ENCODE data around the gene PRPH2. TPM values are rescaled to one million over a fixed set of nuclear protein-coding genes. Genes with fewer than 3 reads are reported as not detected.

Gene PRPH2
- polyA plus RNA-seq, 4 donors, result 0.92 to 1.1 TPM; not detected in 2

DNA sequence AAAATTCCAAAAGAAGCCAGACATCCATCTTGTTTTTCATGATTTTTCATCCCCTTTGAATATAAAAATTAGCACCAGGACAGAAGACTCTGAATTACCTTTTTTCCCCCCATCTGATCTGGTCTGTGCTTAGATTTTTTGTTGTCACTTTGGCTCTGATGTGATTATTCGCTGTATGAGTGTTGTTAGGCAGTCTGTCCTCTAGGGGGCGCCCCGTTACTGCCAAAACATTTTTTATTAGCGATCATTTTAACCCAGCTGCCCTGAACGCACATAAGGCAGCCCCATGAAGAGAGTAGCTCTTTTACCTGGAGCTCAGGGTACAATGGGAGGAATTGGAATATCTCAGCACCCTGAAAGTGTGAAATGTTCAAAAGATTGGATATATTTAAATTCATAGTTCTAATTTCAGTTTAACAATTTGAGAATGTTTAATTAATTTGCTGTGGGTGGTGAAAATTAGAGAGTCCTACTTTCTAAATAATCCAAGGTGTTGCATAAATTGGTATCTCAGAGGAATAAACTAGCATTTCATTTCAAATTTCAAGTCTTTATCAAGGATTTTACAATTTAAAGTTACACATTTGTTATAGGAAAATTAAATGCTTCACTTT is 60.8 kb downstream of the PRPH2 start:
- peaks cover 15 to 31% (median 20%) of the 10 kb centered on the region in 3 donors for H3K36me3 ChIP-seq (ENCODE audit: control insufficient read depth in 3 of 3, insufficient read depth in 2 of 3, low read depth in 1 of 3, low read length in 3 of 3)
- H3K4me1 ChIP-seq (ENCODE audit: control insufficient read depth in 3 of 3, insufficient read depth in 2 of 3, low read depth in 1 of 3, low read length in 2 of 3), result no peaks in the 10 kb centered on the region
- no peaks in the 10 kb centered on the region for H3K27me3 ChIP-seq (ENCODE audit: control insufficient read depth in 3 of 3, insufficient read depth in 3 of 3, low read length in 3 of 3)
- H3K9me3 ChIP-seq (ENCODE audit: control insufficient read depth in 2 of 2, insufficient read depth in 1 of 2, low read depth in 1 of 2, low read length in 1 of 2), result no peaks in the 10 kb centered on the region
- DNase-seq (peak; percentile 77 to 83), FAIRE-seq (peak; percentile 57)
- no peak overlapping the region for H3K4me3 ChIP-seq (ENCODE audit: low read depth in 1 of 3, low read length in 3 of 3)
- 0 to 1% (median 1%) methylated on average over 5 of the region's 5 CpGs for WGBS, 3 donors
- H3K27ac ChIP-seq (ENCODE audit: low read depth in 1 of 3, low read length in 2 of 3), result no peak overlapping the region

DNA sequence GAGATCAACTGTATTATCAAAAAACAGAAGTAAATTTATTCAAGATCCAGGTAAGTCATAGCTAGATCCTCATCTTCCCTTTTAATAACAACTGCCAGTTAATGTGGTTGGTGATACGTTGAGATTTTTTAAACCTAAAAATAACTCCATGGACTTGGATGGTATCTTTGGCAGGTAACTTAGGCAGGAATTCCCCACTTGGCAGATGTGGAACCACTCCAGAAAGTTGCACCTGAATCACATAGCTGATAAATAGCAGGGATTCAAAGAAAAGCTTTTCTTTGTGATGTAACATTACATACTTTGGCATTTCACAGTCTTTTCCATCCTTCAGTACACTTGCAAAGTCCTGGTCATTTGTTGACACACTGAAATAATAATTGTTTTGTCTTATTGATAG is 62.6 kb downstream of the PRPH2 start:
- Histone ChIP-seq H3K27me3 (ENCODE audit: control insufficient read depth in 3 of 3, insufficient read depth in 3 of 3, low read length in 3 of 3) (no peaks in the 10 kb centered on the region), H3K36me3 (ENCODE audit: control insufficient read depth in 3 of 3, insufficient read depth in 2 of 3, low read depth in 1 of 3, low read length in 3 of 3) (peaks cover 12 to 30% (median 15%) of the 10 kb centered on the region in 3 donors), H3K4me1 (ENCODE audit: control insufficient read depth in 3 of 3, insufficient read depth in 2 of 3, low read depth in 1 of 3, low read length in 2 of 3) (no peaks in the 10 kb centered on the region), H3K4me3 (ENCODE audit: low read depth in 1 of 3, low read length in 3 of 3) (no peak overlapping the region), H3K27ac (ENCODE audit: low read depth in 1 of 3, low read length in 2 of 3) (no peak overlapping the region), H3K9me3 (ENCODE audit: control insufficient read depth in 2 of 2, insufficient read depth in 1 of 2, low read depth in 1 of 2, low read length in 1 of 2) (no peaks in the 10 kb centered on the region)
- WGBS, 3 donors, result 54 to 77% (median 75%) methylated on average over 1 of the region's 1 CpG
- DNase-seq, result no peak
- no peak for FAIRE-seq

DNA sequence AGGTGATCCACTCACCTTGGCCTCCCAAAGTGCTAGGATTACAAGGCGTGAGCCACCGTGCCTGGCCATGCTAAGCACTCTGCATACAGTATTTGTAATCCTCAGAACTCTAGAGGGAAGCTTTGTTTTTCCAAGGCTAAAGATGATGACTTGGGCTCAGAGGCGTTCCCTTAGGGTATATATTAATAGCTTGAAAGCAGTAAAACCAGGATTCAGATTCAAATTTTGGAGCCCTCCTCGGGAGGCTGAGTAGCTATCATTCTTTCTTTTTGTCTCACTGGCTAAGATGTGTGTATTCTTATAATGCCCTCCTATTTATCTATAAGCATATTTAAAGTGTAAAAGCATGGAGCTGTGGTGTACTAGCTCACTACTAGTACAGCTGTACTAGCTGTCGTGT is 68.5 kb downstream of the PRPH2 start:
- H3K27ac ChIP-seq (ENCODE audit: low read depth in 1 of 3, low read length in 2 of 3), result no peak overlapping the region
- H3K4me3 ChIP-seq (ENCODE audit: low read depth in 1 of 3, low read length in 3 of 3), result no peak overlapping the region
- no peaks in the 10 kb centered on the region for H3K9me3 ChIP-seq (ENCODE audit: control insufficient read depth in 2 of 2, insufficient read depth in 1 of 2, low read depth in 1 of 2, low read length in 1 of 2)
- no peaks in the 10 kb centered on the region for H3K4me1 ChIP-seq (ENCODE audit: control insufficient read depth in 3 of 3, insufficient read depth in 2 of 3, low read depth in 1 of 3, low read length in 2 of 3)
- H3K27me3 ChIP-seq (ENCODE audit: control insufficient read depth in 3 of 3, insufficient read depth in 3 of 3, low read length in 3 of 3), result no peaks in the 10 kb centered on the region
- FAIRE-seq (no peak), DNase-seq (no peak)
- 88 to 95% (median 92%) methylated on average over 5 of the region's 5 CpGs for WGBS, 3 donors
- H3K36me3 ChIP-seq (ENCODE audit: control insufficient read depth in 3 of 3, insufficient read depth in 2 of 3, low read depth in 1 of 3, low read length in 3 of 3), result peaks cover 13 to 31% (median 25%) of the 10 kb centered on the region in 3 donors

DNA sequence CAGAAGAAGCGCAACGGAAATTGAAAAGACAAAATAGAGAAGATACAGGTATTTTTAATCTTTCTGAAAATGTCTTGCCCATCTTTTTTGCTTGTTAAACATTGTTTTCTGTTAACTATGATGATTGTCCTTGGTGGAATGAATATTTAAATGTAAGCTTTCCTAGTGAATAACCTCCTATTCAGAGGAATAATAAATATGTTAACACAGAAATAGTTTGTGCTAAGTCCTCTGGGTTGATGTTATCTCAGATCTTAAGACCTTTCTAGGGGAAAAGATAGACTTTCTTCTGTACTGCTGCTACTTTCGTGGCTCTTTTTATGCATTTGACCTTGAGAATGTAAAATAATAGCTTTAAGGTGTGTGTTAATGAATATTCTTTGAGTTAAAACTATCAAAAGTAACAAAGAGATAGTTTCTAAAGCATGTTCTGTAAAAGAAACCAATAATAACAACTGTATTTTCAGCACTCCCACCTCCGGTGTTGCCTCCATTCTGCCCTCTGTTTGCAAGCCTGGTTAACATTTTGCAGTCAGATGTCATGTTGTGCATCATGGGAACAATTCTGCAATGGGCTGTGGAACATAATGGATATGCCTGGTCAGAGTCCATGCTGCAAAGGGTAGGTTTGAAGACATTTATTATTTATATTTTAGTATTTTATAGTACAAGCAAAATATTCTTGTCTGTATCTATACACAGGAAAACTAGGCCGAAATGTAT is 70.2 kb downstream of the PRPH2 start:
- FAIRE-seq (no peak), DNase-seq (peak in 1 of 2 donors; percentile 29)
- H3K27ac ChIP-seq (ENCODE audit: low read depth in 1 of 3, low read length in 2 of 3), result no peak overlapping the region
- H3K4me3 ChIP-seq (ENCODE audit: low read depth in 1 of 3, low read length in 3 of 3), result no peak overlapping the region
- peaks cover 10 to 33% (median 24%) of the 10 kb centered on the region in 3 donors for H3K36me3 ChIP-seq (ENCODE audit: control insufficient read depth in 3 of 3, insufficient read depth in 2 of 3, low read depth in 1 of 3, low read length in 3 of 3)
- WGBS, 3 donors, result 84 to 94% (median 88%) methylated on average over 5 of the region's 5 CpGs
- no peaks in the 10 kb centered on the region for H3K27me3 ChIP-seq (ENCODE audit: control insufficient read depth in 3 of 3, insufficient read depth in 3 of 3, low read length in 3 of 3)
- H3K4me1 ChIP-seq (ENCODE audit: control insufficient read depth in 3 of 3, insufficient read depth in 2 of 3, low read depth in 1 of 3, low read length in 2 of 3), result no peaks in the 10 kb centered on the region
- no peaks in the 10 kb centered on the region for H3K9me3 ChIP-seq (ENCODE audit: control insufficient read depth in 2 of 2, insufficient read depth in 1 of 2, low read depth in 1 of 2, low read length in 1 of 2)

Other genes with a start within 250 kb of the PRPH2 start
- gene UBR2, start 158.6 kb downstream of the PRPH2 start, polyA plus RNA-seq, result 10 to 100 TPM in 3 of 4 donors, 1 to 10 TPM in 1; 9.0 to 24.2 (median 13.0) TPM
- 10 to 100 TPM; 23.8 to 30.0 (median 26.9) TPM for gene TBCC, start 23.5 kb upstream of the PRPH2 start, polyA plus RNA-seq
- gene BICRAL, start 59.5 kb upstream of the PRPH2 start, polyA plus RNA-seq, result 10 to 100 TPM in 1 of 4 donors, 1 to 10 TPM in 3; 3.2 to 15.4 (median 4.7) TPM
- gene RPL7L1, start 157.0 kb upstream of the PRPH2 start, polyA plus RNA-seq, result 10 to 100 TPM; 23.7 to 90.6 (median 46.5) TPM
- under 1 TPM in 1 of 4 donors, not detected in 3; 0.06 TPM for gene PTCRA, start 193.5 kb upstream of the PRPH2 start, polyA plus RNA-seq
- 10 to 100 TPM in 3 of 4 donors, 1 to 10 TPM in 1; 8.7 to 57.3 (median 25.3) TPM for gene CNPY3, start 206.9 kb upstream of the PRPH2 start, polyA plus RNA-seq
- under 1 TPM in 2 of 4 donors, not detected in 2; 0.34 to 0.35 TPM for gene GNMT, start 238.2 kb upstream of the PRPH2 start, polyA plus RNA-seq